Inferior parietal cortex (tissue), 1 donor: ENCODE results near the gene TRIM46.
"Not testable (repeated sequence)": the region's sequence is repeated elsewhere in the genome, so short reads cannot be mapped to it uniquely, and the experiment has no call there.

Experiments used
- DNase-seq: peaks from one replicate; pipeline ENCODE4 v3.0.0-alpha.2; 2016; ENCODE audit errors: extremely low spot score

Gene TRIM46

DNA sequence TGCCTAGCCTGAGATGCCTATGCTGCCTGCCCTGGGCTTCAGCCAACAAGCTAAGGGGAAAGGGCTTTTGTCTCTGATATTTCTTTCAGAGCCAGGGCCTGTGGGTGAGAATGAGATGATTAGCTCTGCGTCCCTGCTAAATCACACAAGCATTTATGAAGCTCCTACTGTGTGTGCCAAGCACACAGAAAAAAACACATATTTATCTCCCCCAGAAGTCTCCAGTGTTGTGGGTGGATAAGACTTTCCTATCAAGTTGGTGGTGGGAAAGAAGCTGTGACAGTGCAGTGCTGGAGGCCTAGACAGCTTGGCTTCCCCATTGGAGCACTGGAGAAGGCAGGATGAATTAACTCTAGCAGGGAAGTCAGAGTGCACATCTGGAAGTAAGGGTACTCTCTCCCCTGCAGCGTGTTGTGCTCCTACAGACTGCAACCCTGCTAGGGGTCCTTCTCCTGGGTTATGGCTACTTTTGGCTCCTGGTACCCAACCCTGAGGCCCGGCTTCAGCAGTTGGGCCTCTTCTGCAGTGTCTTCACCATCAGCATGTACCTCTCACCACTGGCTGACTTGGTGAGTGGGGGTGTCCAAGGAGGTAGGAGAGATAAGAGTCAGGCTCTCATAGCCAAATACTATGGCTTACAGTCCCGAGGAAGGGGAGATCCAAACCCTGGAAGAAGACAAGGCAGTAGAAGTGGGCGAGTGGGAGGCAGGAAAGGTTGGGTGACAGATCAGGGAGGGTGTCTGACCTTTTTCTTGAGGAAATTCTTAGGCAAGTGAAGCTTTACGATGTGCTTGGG lies 36.3 kb upstream of the TRIM46 start:
- no peak for DNase-seq

DNA sequence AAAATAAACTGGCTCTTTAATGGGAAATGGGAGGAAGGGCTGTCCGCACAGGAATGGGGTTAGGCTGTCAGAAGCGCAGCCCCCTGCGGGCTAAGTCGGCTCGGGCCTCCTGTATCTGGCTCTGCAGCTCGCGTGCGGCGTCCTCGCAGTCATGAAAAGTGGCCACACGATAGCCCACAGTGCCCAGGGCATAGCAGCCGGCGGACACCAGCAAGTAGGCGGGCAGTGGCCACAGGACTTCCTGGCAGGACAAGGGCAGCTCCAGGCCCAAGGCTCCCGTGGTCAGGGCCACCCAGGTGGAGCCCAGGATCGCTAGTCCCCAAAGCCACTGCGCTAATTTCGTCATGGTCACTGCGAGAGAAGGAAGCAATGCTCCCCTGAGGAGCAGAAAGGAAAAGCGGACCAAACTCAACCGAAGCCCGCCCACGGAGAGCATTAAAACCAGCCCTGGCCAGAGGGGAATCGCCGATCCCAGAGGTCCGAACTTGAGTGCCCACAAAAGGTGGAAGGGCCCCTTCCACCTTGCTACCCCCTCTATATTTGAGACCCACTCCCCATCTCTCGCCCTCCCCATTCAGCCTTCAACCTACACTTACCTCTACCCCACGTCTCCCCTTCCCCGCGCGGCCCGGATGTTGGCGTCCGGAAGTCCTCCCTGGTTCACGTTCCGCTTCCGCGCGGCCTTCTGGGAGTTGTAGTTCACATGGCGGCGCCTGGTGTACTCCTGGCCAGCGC lies 33.6 kb upstream of the TRIM46 start, which contains the start of gene DPM3:
Gene DPM3 (minus strand): TSS at position 637 of the 735 bp plus-strand sequence. CDS start 291 bp downstream, at position 346.
- DNase-seq = peak; percentile 93

DNA sequence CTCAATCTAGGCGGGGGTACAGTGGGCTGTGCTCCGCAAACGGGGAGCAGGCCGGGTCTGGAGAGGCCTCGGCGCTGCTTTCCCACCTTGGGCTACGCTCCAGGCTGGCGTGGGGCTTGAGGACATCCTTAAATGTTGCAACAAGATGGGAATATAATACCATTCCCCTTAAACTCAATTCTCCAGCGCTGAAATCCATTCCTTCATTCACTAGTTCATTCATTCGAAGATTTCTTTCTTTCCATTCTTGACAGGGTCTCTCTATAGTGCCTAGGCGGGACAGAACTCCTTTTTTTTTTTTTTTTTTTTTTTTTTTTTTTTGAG lies 33.1 kb upstream of the TRIM46 start:
- DNase-seq = no peak

DNA sequence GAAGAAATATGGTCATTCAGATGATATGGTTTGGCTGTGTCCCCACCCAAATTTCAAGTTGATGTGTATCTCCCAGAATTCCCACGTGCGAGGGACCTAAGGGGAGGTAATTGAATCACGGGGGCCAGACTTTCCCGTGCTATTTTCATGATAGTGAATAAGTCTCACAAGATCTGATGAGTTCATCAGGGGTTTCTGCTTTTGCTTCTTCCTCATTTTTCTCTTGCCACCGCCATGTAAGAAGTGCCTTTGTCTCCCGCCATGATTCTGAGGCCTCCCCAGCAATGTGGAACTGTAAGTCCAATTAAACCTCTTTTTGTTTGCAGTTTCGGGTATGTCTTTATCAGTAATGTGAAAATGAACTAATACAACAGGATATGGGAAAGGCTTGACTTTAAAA lies 31.9 kb upstream of the TRIM46 start:
- DNase-seq = no peak

DNA sequence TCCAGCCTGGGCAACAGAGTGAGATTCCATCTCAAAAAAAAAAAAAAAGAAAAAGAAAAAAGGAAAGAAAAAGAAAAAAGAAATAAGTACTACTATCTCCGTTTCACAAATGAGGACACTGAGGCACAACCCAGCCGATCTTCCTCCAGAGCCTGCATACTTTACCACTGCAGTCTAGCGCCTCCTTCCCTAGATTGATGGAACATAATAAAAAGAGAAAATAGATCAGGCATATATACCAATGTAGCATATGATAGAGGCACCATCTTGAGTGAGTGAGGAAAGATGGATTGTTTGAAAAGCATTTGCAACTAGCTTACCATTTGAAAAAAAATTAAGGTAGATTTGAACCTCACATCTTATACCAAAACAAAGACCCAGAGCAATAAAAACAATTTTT lies 28.2 kb upstream of the TRIM46 start:
- no peak for DNase-seq

DNA sequence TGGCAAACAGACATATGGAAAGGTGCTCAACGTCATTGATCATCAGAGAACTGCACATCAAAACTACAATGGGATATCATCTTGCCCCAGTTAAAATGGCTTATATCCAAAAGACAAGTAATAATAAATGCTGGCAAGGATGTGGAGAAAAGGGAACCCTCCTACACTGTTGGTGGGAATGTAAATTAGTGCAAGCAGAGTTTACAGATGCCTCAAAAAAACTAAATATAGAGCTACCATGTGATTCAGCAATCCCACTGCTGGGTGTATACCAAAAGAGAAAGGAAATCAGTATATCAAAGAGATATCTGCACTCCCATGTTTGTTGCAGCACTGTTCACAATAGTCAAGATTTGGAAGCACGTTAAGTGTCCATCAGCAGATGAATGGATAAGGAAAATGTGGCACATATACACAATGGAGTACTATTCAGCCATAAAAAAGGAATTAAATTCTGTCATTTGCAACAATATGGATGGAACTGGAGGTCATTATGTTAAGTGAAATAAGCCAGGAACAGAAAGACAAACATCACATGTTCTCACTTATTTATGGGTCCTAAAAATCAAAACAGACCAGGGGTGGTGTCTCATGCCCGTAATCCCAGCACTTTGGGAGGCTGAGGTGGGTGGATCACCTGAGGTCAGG lies 17.5 kb upstream of the TRIM46 start:
- DNase-seq = not testable (repeated sequence)

DNA sequence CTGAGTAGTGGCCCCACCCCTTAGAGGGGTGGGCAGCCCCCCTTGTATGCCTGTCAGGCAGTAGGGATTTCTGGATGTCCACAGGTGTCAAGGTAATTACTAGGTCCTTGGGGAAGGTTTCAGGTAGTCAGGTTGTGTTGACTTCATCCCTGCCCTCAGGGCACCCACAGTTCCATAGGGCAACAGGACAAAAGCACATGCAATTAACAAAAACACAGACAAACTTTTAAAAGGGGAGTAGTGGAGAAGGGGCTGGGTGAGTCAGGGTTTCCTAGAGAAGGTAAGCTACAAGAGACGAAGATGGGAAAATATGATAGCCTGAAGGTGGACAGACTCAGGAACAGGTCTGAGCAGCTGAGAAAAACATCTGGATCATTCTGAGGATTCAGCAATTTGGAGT lies 14.7 kb upstream of the TRIM46 start:
- DNase-seq = no peak

DNA sequence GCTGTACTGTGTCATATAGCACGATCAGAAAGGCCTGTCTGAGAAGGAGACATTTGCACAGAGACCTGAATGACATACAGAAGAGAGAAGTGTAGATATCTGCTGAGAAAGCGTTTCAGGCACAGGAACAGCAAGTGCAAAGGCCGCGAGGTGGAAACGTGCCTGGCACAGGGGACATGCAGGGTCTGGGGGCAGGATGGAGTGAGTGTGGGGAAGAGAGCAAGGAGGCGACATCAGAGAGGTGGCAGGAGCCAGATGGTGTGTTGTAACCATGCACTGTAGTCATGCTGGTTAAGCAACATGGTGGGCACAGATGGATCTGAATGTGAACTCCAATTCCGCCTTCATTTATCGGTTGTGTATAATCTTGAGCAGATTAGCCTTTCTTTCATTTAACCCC lies 13.5 kb upstream of the TRIM46 start:
- no peak for DNase-seq

DNA sequence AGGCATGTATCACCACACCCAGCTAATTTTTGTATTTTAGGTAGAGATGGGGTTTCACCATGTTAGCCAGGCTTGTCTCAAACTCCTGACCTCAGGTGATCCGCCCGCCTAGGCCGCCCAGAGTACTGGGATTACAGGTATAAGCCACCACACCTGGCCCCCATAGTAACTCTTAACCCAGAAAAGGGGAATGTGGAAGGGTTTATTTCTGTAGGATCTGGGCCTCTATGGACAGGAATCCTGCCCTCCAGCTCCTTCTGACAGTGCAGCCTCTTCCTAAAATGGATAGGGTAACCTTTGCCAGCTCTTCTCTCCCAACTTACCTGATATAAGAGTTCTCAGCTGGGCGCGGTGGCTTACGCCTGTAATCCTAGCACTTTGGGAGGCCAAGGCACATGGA lies 11.0 kb upstream of the TRIM46 start:
- not testable (repeated sequence) for DNase-seq

DNA sequence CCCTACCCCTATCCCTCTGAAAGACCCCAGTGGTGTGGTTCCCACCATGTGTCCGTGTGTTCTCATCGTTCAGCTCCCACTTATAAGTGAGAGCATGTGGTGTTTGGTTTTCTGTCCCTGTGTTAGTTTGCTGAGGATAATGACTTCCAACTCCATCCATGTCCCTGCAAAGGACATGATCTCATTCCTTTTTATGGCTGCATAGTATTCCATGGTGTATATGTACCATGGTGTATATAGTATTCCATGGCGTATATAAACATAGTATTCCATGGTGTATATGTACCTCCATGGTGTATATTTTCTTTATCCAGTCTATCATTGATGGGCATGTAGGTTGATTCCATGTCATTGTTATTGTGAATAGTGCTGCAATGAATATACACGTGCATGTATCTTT lies 9.9 kb upstream of the TRIM46 start:
- DNase-seq = not testable (repeated sequence)

DNA sequence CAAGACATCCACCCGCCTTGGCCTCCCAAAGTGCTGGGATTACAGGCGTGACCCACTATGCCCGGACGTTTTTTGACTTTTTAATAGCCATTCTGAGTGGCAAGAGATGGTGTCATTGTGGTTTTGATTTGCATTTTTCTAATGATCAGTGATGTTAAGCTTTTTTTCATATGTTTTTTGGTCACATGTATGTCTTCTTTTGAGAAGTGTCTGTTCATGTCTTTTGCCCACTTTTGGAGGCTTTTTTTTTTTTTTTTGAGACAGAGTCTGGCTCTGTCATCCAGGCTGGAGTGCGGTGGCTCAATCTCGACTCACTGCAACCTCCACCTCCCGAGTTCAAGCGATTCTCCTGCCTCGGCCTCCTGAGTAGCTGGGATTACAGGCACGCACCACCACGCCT lies 9.0 kb upstream of the TRIM46 start:
- not testable (repeated sequence) for DNase-seq

DNA sequence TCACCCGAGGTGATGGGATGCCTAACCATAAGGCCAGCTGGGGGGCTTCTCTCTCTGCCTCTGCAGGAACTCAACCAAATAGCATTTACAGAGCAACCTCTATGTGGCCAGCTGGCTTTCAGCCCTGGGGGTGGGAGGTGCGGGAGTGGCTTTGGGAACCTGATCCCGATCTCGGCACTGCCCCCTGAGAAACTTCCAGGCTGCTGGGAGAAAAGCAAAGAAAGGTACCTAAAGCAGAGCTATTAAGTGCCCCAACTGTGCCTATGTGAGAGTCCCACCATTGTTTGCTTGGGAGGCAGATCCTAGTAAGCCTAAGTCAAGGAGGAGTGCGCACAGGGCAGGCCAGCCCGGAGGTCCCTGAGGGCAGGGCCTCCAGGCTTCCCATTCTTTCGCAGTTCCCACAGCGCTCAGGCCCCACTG lies 7.6 kb upstream of the TRIM46 start:
- no peak for DNase-seq

DNA sequence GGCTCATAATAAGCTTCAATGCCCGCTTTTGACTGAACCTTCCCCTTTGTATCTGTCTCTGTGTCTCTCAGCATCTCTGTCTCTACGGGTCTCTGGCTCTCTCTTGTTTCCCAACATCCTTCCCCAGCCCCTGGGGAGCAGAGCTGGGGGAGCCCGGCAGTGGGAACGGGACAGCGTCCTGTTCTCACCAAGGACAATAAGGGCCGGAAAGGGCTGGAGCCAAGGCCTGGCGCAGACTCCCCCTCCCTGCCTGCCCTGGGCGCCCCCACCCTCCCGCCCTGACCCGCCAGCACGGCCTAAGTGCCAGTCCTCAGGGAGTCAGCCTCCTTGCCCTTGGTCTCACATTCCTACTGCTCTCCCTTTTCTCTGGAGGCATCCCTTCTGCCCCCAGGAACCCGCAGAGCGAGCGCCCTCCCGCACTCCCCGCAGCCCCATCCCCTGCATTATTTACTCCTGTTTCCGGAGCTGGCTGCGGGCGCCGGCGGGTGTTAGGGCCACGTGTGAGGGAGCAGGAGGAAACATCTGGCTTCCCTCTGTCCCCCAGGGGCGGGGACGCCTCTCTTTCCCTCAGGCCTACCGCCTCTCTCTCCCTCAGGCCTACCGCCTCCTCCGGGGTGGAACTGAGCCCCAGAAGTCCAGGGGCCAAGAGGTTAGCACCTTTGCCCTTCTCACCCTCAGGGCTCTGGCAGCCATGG lies 7.0 kb upstream of the TRIM46 start:
- DNase-seq = peak; percentile 5

DNA sequence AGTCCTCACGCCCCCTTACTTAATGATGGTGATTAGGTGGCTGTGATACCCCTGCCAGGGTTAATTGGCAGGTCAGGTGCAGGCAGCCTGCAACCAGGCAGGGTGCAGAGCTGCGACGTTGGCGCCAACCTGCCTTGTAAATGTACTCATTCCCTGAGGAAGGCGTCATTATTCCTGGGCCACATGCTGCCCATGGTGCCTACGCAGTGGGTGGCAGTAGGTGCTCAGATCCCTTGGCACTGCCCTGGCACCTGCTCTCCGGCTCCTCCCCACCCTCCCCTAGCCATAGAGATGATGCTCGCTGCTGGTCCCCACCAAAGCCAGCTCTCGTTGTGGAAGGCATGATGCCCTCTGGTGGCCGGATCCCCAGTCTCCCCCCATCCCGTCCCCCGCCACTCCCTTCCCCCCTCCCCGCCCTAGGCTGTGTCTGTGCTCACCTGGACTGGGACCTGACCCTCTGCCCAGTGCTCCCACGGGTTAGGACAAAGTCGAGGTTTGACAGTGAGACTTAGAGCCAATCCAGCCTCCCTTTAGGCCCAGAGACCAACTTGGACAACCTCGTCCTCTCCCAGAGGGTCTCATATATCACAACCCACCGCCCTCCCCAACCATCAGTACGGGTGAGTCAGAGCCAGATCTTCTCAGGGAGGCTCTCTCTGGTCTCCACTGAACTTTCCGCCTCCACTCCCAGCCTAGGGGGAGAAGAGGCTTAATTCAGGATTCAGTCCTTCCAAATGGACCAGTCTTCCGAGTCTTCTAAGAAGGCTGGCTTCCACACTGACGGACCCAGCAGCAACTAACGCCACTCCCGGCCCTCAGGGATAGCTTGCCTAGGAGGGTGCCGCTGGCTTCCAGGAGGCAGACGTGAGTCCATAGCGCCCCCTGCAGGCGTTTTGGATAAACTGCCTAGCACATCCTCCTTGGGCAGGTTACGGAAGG lies 6.2 kb upstream of the TRIM46 start:
- peak; percentile 95 for DNase-seq

DNA sequence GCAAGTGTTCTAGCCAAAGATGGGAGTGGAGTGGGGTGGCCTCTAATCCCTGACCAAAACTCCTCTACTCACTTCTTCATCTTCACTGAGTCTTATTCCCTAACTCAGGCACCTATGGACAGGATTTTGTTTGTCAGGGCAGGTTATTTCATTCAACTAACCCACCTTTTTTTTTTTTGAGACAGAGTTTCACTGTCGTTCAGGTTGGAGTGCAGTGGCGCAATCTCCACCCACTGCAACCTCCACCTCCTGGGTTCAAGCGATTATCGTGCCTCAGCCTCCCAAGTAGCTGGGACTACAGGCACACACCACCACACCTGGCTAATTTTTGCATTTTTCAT lies 5.6 kb upstream of the TRIM46 start:
- not testable (repeated sequence) for DNase-seq

DNA sequence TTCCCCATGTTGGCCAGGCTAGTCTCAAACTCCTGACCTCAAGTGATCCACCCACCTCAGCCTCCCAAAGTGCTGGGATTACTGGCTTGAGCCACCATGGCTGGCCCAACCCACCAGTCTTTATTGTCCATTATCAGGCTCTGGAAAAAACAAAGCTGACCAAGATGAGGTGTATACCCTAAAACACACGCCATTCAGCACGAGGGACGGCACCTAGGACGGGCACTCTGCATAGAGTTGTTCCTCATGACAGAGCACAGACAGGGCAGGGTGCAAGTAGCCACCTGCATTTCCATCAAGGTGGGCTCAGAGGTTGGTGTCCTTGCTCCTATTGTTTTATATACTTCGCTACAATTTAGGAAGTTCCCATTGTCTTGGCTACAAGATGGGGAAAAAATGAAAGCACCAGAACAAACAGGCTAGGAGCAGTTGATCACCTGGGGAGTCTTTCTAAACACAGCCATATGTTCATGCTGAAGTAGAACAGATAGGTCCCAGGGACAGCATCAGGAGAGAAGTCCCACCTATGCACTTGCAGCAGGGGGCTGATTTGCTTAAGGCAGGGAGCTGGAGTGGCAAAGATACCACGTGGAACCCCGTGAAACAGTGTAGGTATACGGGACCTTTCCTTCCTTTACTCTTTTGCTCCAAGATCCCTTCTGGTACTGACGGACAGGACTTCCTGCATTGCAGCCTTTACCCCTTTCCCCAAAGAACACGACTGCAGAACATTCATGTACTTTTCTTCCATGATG lies 5.0 kb upstream of the TRIM46 start:
- DNase-seq = no peak

DNA sequence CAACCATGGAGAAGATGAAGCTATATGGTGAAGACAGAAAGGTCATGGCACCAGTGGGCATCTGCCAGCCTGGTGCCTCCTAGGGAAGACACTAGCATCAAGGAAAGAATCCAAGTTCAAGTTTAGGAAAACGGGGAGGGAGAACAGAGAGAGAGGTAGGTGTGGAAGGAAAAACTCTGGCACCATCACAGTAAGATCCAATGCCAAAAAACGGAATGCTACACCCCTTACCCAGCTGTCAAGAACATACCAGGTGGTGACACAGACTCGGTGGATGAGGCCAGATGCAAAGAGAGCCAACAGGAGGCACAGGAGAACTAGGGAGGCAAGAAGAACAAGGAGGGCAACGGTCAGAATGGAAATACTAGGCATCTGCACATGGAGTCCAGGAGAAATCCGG lies 4.1 kb upstream of the TRIM46 start:
- DNase-seq = no peak

DNA sequence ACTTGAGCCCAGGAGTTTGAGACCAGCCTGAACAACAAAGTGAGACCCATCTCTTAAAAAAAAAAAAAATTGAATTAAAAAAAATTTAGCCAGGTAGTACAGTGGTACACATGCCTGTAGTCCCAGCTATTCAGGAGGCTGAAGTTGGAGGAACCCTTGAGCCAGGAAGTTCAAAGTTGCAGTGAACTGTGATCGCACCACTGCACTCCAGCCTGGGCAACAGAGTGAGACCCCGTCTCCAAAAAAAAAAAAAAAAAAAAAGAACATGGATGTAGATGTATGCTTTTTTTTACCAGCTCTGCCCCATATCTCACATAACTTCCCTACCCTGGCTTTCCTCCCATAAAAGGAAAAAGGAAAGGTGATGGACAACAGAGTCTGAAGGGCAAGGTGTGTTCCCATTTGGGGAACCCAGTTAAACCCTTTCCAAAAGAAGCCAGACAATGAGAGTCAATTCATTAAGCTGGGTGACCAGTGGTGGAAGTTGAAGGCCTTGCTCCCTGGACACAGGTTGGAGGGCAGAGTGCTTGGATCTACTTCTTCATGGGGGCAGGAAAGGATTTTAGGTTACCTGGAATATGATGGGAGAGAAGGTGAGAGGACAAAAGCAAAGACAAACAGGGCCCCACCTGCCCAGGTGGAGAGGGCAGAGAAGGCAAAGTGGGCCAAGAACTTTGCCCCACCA lies 3.4 kb upstream of the TRIM46 start:
- no peak for DNase-seq

DNA sequence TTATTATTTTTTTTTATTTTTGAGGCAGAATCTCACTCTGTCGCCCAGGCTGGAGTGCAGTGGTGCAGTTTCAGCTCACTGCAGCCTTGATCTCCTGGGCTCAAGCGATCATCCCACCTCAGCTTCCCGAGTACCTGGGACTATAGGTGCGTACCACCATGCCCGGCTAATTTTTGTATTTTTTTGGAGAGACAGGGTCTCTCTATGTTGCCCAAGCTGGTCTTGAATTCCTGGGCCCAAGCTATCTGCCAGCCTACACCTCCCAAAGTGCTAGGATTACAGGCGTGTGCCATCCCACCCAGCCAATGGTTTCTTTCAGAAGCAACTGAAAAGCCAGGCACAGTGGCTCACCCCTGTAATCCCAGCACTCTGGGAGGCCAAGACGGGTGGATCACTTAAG lies 2.8 kb upstream of the TRIM46 start:
- no peak for DNase-seq
